ENCODE measurements around the gene SPSB3.

SPSB3 gene

GRCh38 chr16:1768061-1768766 lies 14.2 kb downstream of the SPSB3 start:
- in situ Hi-C loops (cut with HindIII; ENCODE audit: low sequenced_read_pairs), result no loop called here
- H3K4me3 ChIP-seq (ENCODE audit: low read depth, low read length), result no peak overlapping the region
- no peak for DNase-seq (ENCODE audit: low read depth)
- TF ChIP-seq CTCF (IDR thresholded peaks at IDR 0.05; ENCODE audit: low read depth, low read length, missing control alignments), result no peak

GRCh38 chr16:1767116-1767994 lies 15.0 kb downstream of the SPSB3 start:
- no peak for TF ChIP-seq CTCF (IDR thresholded peaks at IDR 0.05; ENCODE audit: low read depth, low read length, missing control alignments)
- DNase-seq (ENCODE audit: low read depth), result no peak
- in situ Hi-C loops (cut with HindIII; ENCODE audit: low sequenced_read_pairs), result no loop called here
- no peak overlapping the region for H3K4me3 ChIP-seq (ENCODE audit: low read depth, low read length)

- no peak overlapping the region for H3K4me3 ChIP-seq (ENCODE audit: low read depth, low read length)
- no peak for TF ChIP-seq CTCF (IDR thresholded peaks at IDR 0.05; ENCODE audit: low read depth, low read length, missing control alignments)
- in situ Hi-C loops (cut with HindIII; ENCODE audit: low sequenced_read_pairs), result no loop called here
These were observed 15.7 kb downstream of the SPSB3 start for GRCh38 chr16:1766701-1767100.

GRCh38 chr16:1766231-1766630 lies 16.1 kb downstream of the SPSB3 start:
- DNase-seq (ENCODE audit: low read depth), result no peak
- in situ Hi-C loops (cut with HindIII; ENCODE audit: low sequenced_read_pairs), result no loop called here
- H3K4me3 ChIP-seq (ENCODE audit: low read depth, low read length), result no peak overlapping the region
- TF ChIP-seq CTCF (IDR thresholded peaks at IDR 0.05; ENCODE audit: low read depth, low read length, missing control alignments), result no peak

More at GRCh38 chr16:1766701-1767100, 15.7 kb downstream of the SPSB3 start:
- no peak for DNase-seq (ENCODE audit: low read depth)

GRCh38 chr16:1765826-1766225 lies 16.5 kb downstream of the SPSB3 start:
- no peak for DNase-seq (ENCODE audit: low read depth)
- TF ChIP-seq CTCF (IDR thresholded peaks at IDR 0.05; ENCODE audit: low read depth, low read length, missing control alignments), result no peak
- in situ Hi-C loops (cut with HindIII; ENCODE audit: low sequenced_read_pairs), result no loop called here

GRCh38 chr16:1764971-1765370 lies 17.4 kb downstream of the SPSB3 start:
- no peak overlapping the region for H3K4me3 ChIP-seq (ENCODE audit: low read depth, low read length)
- DNase-seq (ENCODE audit: low read depth), result no peak
- in situ Hi-C loops (cut with HindIII; ENCODE audit: low sequenced_read_pairs), result no loop called here
- TF ChIP-seq CTCF (IDR thresholded peaks at IDR 0.05; ENCODE audit: low read depth, low read length, missing control alignments), result no peak

More at GRCh38 chr16:1765826-1766225, 16.5 kb downstream of the SPSB3 start:
- H3K4me3 ChIP-seq (ENCODE audit: low read depth, low read length), result no peak overlapping the region

All from astrocyte of the cerebellum (primary cell).